ENCODE data around the gene SPOUT1.
"Not testable (repeated sequence)": the region's sequence is repeated elsewhere in the genome, so short reads cannot be mapped to it uniquely, and the experiment has no call there.

DNA sequence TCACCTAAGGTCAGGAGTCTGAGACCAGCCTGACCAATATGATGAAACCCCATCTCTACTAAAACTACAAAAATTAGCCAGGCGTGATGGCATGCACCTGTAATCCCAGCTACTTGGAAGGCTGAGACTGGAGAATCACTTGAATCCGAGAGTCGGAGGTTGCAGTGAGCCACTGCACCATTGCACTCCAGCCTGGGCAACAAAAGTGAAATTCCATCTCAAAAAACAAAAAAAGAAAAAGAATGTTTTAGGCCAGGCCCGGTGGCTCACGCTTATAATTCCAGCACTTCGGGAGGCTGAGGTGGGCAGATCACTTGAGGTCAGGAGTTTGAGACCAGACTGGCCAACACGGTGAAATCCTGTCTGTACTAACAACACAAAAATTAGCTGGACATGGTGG lies 28.9 kb upstream of the SPOUT1 start:
- TF ChIP-seq, protein P1, sequence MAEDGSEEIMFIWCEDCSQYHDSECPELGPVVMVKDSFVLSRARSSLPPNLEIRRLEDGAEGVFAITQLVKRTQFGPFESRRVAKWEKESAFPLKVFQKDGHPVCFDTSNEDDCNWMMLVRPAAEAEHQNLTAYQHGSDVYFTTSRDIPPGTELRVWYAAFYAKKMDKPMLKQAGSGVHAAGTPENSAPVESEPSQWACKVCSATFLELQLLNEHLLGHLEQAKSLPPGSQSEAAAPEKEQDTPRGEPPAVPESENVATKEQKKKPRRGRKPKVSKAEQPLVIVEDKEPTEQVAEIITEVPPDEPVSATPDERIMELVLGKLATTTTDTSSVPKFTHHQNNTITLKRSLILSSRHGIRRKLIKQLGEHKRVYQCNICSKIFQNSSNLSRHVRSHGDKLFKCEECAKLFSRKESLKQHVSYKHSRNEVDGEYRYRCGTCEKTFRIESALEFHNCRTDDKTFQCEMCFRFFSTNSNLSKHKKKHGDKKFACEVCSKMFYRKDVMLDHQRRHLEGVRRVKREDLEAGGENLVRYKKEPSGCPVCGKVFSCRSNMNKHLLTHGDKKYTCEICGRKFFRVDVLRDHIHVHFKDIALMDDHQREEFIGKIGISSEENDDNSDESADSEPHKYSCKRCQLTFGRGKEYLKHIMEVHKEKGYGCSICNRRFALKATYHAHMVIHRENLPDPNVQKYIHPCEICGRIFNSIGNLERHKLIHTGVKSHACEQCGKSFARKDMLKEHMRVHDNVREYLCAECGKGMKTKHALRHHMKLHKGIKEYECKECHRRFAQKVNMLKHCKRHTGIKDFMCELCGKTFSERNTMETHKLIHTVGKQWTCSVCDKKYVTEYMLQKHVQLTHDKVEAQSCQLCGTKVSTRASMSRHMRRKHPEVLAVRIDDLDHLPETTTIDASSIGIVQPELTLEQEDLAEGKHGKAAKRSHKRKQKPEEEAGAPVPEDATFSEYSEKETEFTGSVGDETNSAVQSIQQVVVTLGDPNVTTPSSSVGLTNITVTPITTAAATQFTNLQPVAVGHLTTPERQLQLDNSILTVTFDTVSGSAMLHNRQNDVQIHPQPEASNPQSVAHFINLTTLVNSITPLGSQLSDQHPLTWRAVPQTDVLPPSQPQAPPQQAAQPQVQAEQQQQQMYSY (CRISPR knock-in tag; IDR thresholded peaks at IDR 0.05), result not testable (repeated sequence)
- not testable (repeated sequence) for TF ChIP-seq ETV6 (conservative IDR thresholded peaks at IDR 0.05 in 1 of 2, IDR thresholded peaks at IDR 0.05 in 1 of 2; ENCODE audit: borderline replicate concordance in 1 of 2, low read depth in 1 of 2); ESRRA (IDR thresholded peaks at IDR 0.05; ENCODE audit: low read length)
- TF ChIP-seq, protein P2, sequence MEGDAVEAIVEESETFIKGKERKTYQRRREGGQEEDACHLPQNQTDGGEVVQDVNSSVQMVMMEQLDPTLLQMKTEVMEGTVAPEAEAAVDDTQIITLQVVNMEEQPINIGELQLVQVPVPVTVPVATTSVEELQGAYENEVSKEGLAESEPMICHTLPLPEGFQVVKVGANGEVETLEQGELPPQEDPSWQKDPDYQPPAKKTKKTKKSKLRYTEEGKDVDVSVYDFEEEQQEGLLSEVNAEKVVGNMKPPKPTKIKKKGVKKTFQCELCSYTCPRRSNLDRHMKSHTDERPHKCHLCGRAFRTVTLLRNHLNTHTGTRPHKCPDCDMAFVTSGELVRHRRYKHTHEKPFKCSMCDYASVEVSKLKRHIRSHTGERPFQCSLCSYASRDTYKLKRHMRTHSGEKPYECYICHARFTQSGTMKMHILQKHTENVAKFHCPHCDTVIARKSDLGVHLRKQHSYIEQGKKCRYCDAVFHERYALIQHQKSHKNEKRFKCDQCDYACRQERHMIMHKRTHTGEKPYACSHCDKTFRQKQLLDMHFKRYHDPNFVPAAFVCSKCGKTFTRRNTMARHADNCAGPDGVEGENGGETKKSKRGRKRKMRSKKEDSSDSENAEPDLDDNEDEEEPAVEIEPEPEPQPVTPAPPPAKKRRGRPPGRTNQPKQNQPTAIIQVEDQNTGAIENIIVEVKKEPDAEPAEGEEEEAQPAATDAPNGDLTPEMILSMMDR (IDR thresholded peaks at IDR 0.05 in 2 of 3, conservative IDR thresholded peaks at IDR 0.05 in 1 of 3; ENCODE audit: control insufficient read depth in 2 of 3, extremely low read depth in 1 of 3, insufficient read depth in 1 of 3, low read depth in 3 of 3, low read length in 3 of 3), result not testable (repeated sequence)

Data from GM12878 (cell line).